Measurements from ENCODE around the gene ABCD3. TPM values are rescaled to one million over a fixed set of nuclear protein-coding genes. Genes with fewer than 3 reads are reported as not detected.

The ABCD3 gene
- total RNA-seq, 4 donors from 2014 or later: 26.8 to 60.2 (median 33.8) TPM

- 60 to 87% methylated on average over 3 to 5 of the region's 5 CpGs for WGBS, 2 donors (ENCODE audit: low coverage in 1 of 2)
- peak overlapping the region in 2 of 4 donors; percentile 32 to 48 for H3K27ac ChIP-seq
- peak; percentile 62 for TF ChIP-seq EP300 (IDR thresholded peaks at IDR 0.05)
- TF ChIP-seq POLR2AphosphoS5 (IDR thresholded peaks at IDR 0.05): peak; percentile 96
- TF ChIP-seq, protein P1, sequence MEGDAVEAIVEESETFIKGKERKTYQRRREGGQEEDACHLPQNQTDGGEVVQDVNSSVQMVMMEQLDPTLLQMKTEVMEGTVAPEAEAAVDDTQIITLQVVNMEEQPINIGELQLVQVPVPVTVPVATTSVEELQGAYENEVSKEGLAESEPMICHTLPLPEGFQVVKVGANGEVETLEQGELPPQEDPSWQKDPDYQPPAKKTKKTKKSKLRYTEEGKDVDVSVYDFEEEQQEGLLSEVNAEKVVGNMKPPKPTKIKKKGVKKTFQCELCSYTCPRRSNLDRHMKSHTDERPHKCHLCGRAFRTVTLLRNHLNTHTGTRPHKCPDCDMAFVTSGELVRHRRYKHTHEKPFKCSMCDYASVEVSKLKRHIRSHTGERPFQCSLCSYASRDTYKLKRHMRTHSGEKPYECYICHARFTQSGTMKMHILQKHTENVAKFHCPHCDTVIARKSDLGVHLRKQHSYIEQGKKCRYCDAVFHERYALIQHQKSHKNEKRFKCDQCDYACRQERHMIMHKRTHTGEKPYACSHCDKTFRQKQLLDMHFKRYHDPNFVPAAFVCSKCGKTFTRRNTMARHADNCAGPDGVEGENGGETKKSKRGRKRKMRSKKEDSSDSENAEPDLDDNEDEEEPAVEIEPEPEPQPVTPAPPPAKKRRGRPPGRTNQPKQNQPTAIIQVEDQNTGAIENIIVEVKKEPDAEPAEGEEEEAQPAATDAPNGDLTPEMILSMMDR (IDR thresholded peaks at IDR 0.05): no peak
- TF ChIP-seq POLR2A (IDR thresholded peaks at IDR 0.05): no peak
- no peaks in the 10 kb centered on the region for H3K27me3 ChIP-seq
- no peaks in the 10 kb centered on the region for H3K9me3 ChIP-seq
- no peaks in the 10 kb centered on the region for H3K36me3 ChIP-seq
- H3K4me1 ChIP-seq: no peaks in the 10 kb centered on the region
- no peak for ATAC-seq
- no peak overlapping the region for H3K4me3 ChIP-seq
Measured at GRCh38 chr1:94550800-94551241, 132.6 kb downstream of the ABCD3 start.

- 81 to 93% methylated on average over 6 of the region's 7 CpGs for WGBS, 2 donors (ENCODE audit: low coverage in 1 of 2)
- Histone ChIP-seq H3K36me3 (no peaks in the 10 kb centered on the region), H3K27ac (peak overlapping the region in 1 of 4 donors; percentile 13), H3K4me3 (no peak overlapping the region), H3K27me3 (no peaks in the 10 kb centered on the region), H3K4me1 (no peaks in the 10 kb centered on the region), H3K9me3 (no peaks in the 10 kb centered on the region)
- no peak for ATAC-seq
- TF ChIP-seq POLR2AphosphoS5 (IDR thresholded peaks at IDR 0.05) (peak; percentile 32), EP300 (IDR thresholded peaks at IDR 0.05) (no peak)
Measured at GRCh38 chr1:94551449-94551848, 133.3 kb downstream of the ABCD3 start.

- TF ChIP-seq, protein P1 (IDR thresholded peaks at IDR 0.05): no peak
- TF ChIP-seq POLR2A (IDR thresholded peaks at IDR 0.05) (no peak), POLR2AphosphoS5 (IDR thresholded peaks at IDR 0.05) (no peak), EP300 (IDR thresholded peaks at IDR 0.05) (no peak)
- H3K4me3 ChIP-seq: no peak overlapping the region
- H3K27ac ChIP-seq: no peak overlapping the region
- H3K4me1 ChIP-seq: no peaks in the 10 kb centered on the region
- no peaks in the 10 kb centered on the region for H3K36me3 ChIP-seq
- 87 to 100% methylated on average over 5 of the region's 8 CpGs for WGBS, 2 donors (ENCODE audit: low coverage in 1 of 2)
- no peaks in the 10 kb centered on the region for H3K9me3 ChIP-seq
- ATAC-seq: no peak
- no peaks in the 10 kb centered on the region for H3K27me3 ChIP-seq
Measured at GRCh38 chr1:94552071-94552586, 133.9 kb downstream of the ABCD3 start.

- TF ChIP-seq POLR2A (IDR thresholded peaks at IDR 0.05): no peak
- TF ChIP-seq EP300 (IDR thresholded peaks at IDR 0.05): no peak
- TF ChIP-seq, protein P1 (IDR thresholded peaks at IDR 0.05): no peak
- TF ChIP-seq POLR2AphosphoS5 (IDR thresholded peaks at IDR 0.05): no peak
- no peaks in the 10 kb centered on the region for H3K4me1 ChIP-seq
- H3K27me3 ChIP-seq: no peaks in the 10 kb centered on the region
- H3K9me3 ChIP-seq: no peaks in the 10 kb centered on the region
- H3K27ac ChIP-seq: no peak overlapping the region
- no peak for ATAC-seq
- H3K4me3 ChIP-seq: no peak overlapping the region
- no peaks in the 10 kb centered on the region for H3K36me3 ChIP-seq
- 33 to 49% methylated on average over 1 to 5 of the region's 5 CpGs for WGBS, 2 donors (ENCODE audit: low coverage in 1 of 2)
Measured at GRCh38 chr1:94553323-94553730, 135.1 kb downstream of the ABCD3 start.

DNA sequence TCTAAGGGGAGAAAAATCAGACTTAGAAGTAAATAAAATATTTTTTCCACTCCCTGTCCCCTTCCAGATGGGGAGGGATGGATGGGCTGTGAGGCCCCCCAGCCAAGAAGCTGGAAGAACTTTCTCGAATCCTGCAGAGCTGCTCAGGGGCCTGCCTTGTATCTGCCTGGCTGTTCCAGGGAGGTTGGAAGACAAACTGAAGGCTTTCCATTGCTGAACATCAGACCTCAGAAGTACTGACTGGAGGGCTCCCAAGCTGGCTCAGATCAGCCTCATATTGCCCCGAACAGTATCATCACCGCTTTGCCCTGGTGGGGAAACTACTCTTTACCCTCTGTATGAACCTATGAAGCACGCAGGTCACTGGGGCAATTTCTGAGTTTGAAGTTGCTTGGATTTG is 135.7 kb downstream of the ABCD3 start:
- no peaks in the 10 kb centered on the region for H3K9me3 ChIP-seq
- no peak overlapping the region for H3K4me3 ChIP-seq
- no peaks in the 10 kb centered on the region for H3K36me3 ChIP-seq
- no peaks in the 10 kb centered on the region for H3K27me3 ChIP-seq
- no peak for ATAC-seq
- WGBS, 2 donors (ENCODE audit: low coverage in 1 of 2): 71 to 100% methylated on average over 1 to 3 of the region's 4 CpGs
- H3K27ac ChIP-seq: no peak overlapping the region
- TF ChIP-seq POLR2A (IDR thresholded peaks at IDR 0.05) (no peak), EP300 (IDR thresholded peaks at IDR 0.05) (no peak), POLR2AphosphoS5 (IDR thresholded peaks at IDR 0.05) (no peak)
- TF ChIP-seq, protein P1 (IDR thresholded peaks at IDR 0.05): no peak
- H3K4me1 ChIP-seq: no peaks in the 10 kb centered on the region

Measured in gastroesophageal sphincter (tissue), 4 donors.